ENCODE results near the gene DGLUCY. TPM values are rescaled to one million over a fixed set of nuclear protein-coding genes. Genes with fewer than 3 reads are reported as not detected.
A peak's percentile ranks its signal among the peaks of the same experiment; 100 is the strongest.

The DGLUCY gene
- total RNA-seq, result 100 to 1,000 TPM in 3 of 4 donors, 10 to 100 TPM in 1; 58.0 to 125 (median 103) TPM

GRCh38 chr14:91113829-91114078 is at the start of gene DGLUCY:
TSS of gene DGLUCY (plus strand) at chr14:91114073. CDS start at chr14:91160295, 46,222 bp downstream.
- Histone ChIP-seq H3K4me1 (peaks cover 43 to 45% of the 10 kb centered on the region in 2 donors), H3K36me3 (no peaks in the 10 kb centered on the region), H3K27ac (peak within 1 kb of the TSS; percentile 88 to 96 (median 94)), H3K4me3 (replicated peaks in 1 of 3) (peak within 1 kb of the TSS; percentile 7 to 72 (median 48)), H3K27me3 (no peaks in the 10 kb centered on the region), H3K9me3 (no peaks in the 10 kb centered on the region)
- peak; percentile 83 to 85 for DNase-seq
- peak in 1 of 2 donors; percentile 11 for TF ChIP-seq POLR2A (IDR thresholded peaks at IDR 0.05)
- TF ChIP-seq CTCF (IDR thresholded peaks at IDR 0.05), result no peak
- 2% methylated on average over 5 of the region's 5 CpGs; no CpG with 5 or more reads in 1 of the 2 donors for WGBS, 2 donors
- intact Hi-C loops (cut with DNase I), result no loop called here

DNA sequence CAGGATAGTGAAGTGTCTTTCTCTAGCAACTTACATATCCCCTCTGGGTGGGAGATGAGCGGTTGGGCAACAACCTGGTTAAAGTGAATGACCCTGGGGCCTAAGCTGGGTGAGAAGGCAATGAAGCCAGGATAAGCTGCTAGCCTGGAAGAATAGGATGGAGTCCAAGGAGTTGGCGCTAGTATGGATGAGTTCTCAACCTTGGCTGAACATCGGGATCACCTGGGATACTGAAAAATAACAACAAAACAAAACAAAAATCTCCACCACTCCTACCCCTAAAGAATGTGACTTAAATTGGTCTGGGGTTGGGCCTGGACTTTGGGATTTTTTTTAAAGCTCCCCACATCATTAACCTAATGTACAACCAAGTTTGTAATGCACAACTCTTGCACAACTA is 48.6 kb upstream of the DGLUCY start:
- DNase-seq, result peak; percentile 24 to 46
- intact Hi-C loops (cut with DNase I), result no loop called here
- Histone ChIP-seq H3K9me3 (no peaks in the 10 kb centered on the region), H3K27me3 (no peaks in the 10 kb centered on the region), H3K36me3 (no peaks in the 10 kb centered on the region), H3K4me1 (peaks cover 0 to 16% of the 10 kb centered on the region in 2 donors), H3K27ac (peak overlapping the region in 2 of 3 donors; percentile 8 to 54), H3K4me3 (replicated peaks in 1 of 3) (no peak overlapping the region)
- TF ChIP-seq POLR2A (IDR thresholded peaks at IDR 0.05) (no peak), CTCF (IDR thresholded peaks at IDR 0.05) (no peak)
- WGBS, 2 donors, result 27 to 36% methylated on average over 3 of the region's 3 CpGs

DNA sequence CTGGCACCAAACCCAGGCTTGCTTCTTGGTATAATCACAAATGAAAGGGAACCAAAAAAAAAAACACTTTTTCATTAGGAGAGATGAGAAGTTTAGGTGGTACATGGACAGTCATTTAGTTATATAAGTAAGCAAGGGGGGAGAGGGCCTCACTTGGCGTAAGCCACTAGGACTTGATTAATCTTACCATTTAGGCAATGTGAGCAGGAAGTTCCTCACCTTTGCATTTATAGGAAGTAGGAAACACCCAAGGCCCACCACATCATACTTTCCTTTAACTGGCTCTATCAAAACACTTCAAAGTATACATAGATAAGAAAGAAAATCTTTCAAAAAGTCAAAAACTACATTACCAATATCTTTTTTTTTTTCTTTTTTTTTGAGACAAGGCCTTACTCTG is 46.7 kb upstream of the DGLUCY start:
- peaks cover 0 to 11% of the 10 kb centered on the region in 2 donors for H3K4me1 ChIP-seq
- DNase-seq, result no peak
- no peaks in the 10 kb centered on the region for H3K27me3 ChIP-seq
- H3K36me3 ChIP-seq, result no peaks in the 10 kb centered on the region
- intact Hi-C loops (cut with DNase I), result no loop called here
- H3K4me3 ChIP-seq (replicated peaks in 1 of 3), result no peak overlapping the region
- no peak for TF ChIP-seq POLR2A (IDR thresholded peaks at IDR 0.05)
- TF ChIP-seq CTCF (IDR thresholded peaks at IDR 0.05), result no peak
- 92 to 100% methylated on average over 1 of the region's 1 CpG for WGBS, 2 donors
- no peaks in the 10 kb centered on the region for H3K9me3 ChIP-seq
- no peak overlapping the region for H3K27ac ChIP-seq

- no peak overlapping the region for H3K4me3 ChIP-seq (replicated peaks in 1 of 3)
- DNase-seq, result no peak
- no peaks in the 10 kb centered on the region for H3K9me3 ChIP-seq
- TF ChIP-seq POLR2A (IDR thresholded peaks at IDR 0.05) (no peak), CTCF (IDR thresholded peaks at IDR 0.05) (no peak)
- H3K36me3 ChIP-seq, result no peaks in the 10 kb centered on the region
- 86 to 88% methylated on average over 2 of the region's 2 CpGs for WGBS, 2 donors
- no peak overlapping the region for H3K27ac ChIP-seq
- H3K4me1 ChIP-seq, result peaks cover 0 to 11% of the 10 kb centered on the region in 2 donors
- no peaks in the 10 kb centered on the region for H3K27me3 ChIP-seq
- intact Hi-C loops (cut with DNase I), result no loop called here
These were observed 45.2 kb upstream of the DGLUCY start for GRCh38 chr14:91068642-91069041.

- no peaks in the 10 kb centered on the region for H3K36me3 ChIP-seq
- H3K27ac ChIP-seq, result no peak overlapping the region
- no peak overlapping the region for H3K4me3 ChIP-seq (replicated peaks in 1 of 3)
- DNase-seq, result no peak
- TF ChIP-seq CTCF (IDR thresholded peaks at IDR 0.05) (no peak), POLR2A (IDR thresholded peaks at IDR 0.05) (no peak)
- peaks cover 0 to 3% of the 10 kb centered on the region in 2 donors for H3K4me1 ChIP-seq
- intact Hi-C loops (cut with DNase I), result no loop called here
- no peaks in the 10 kb centered on the region for H3K9me3 ChIP-seq
- H3K27me3 ChIP-seq, result no peaks in the 10 kb centered on the region
These were observed 43.3 kb upstream of the DGLUCY start for GRCh38 chr14:91070572-91070971.
